Immature natural killer cell (primary cell): ENCODE data around the gene MAEL. TPM values are rescaled to one million over a fixed set of nuclear protein-coding genes. Genes with fewer than 3 reads are reported as not detected.
A peak's percentile ranks its signal among the peaks of the same experiment; 100 is the strongest.

Experiments used
- DNase-seq, 3 donors: peaks; one replicate each; pipeline ENCODE4 v3.0.0; 2022; ENCODE audit warnings: mixed read lengths in 1 of 3
- H3K27ac Mint-ChIP-seq, 6 donors: one replicate each; pipeline ENCODE4 v1.8.0; 2020; ENCODE audit warnings: mixed read lengths in 6 of 6, mild to moderate bottlenecking in 5 of 6, inconsistent platforms in 4 of 6, moderate library complexity in 3 of 6
- H3K27me3 Mint-ChIP-seq, 3 donors: one replicate each; pipeline ENCODE4 v1.8.0; 2020 to 2021; ENCODE audit warnings: low read depth in 3 of 3, mild to moderate bottlenecking in 3 of 3, mixed read lengths in 3 of 3, moderate library complexity in 3 of 3, inconsistent platforms in 1 of 3
- H3K36me3 Mint-ChIP-seq, 3 donors: one replicate each; pipeline ENCODE4 v1.8.0; 2020; ENCODE audit warnings: mixed read lengths in 3 of 3, inconsistent platforms in 2 of 3, mild to moderate bottlenecking in 2 of 3
- H3K4me1 Mint-ChIP-seq, 2 donors: one replicate each; pipeline ENCODE4 v1.8.0; 2020; ENCODE audit warnings: inconsistent platforms in 2 of 2, mild to moderate bottlenecking in 2 of 2, mixed read lengths in 2 of 2, moderate library complexity in 1 of 2
- H3K4me3 Mint-ChIP-seq, 5 donors: one replicate each; pipeline ENCODE4 v1.8.0; 2020; ENCODE audit warnings: mild to moderate bottlenecking in 5 of 5, mixed read lengths in 5 of 5, inconsistent platforms in 3 of 5, moderate library complexity in 3 of 5
- H3K9me3 Mint-ChIP-seq, 6 donors: one replicate each; pipeline ENCODE4 v1.8.0; 2020; ENCODE audit warnings: mild to moderate bottlenecking in 6 of 6, mixed read lengths in 6 of 6, inconsistent platforms in 4 of 6, moderate library complexity in 3 of 6
- polyA plus RNA-seq, 3 donors: library from polyadenylated mRNA; unstranded; fragments of 300-500 nt; fragmentation: Illumina TruSeq; gene quantifications; one replicate each; pipeline ENCODE4 v1.2.3, GENCODE V29; 2021

Gene MAEL
- polyA plus RNA-seq, 3 donors from 2014 or later: not detected

GRCh38 chr1:167054531-167054930 lies 65.5 kb downstream of the MAEL start:
- H3K36me3 Mint-ChIP-seq: peaks cover 4 to 12% (median 9%) of the 10 kb centered on the region in 3 donors
- no peaks in the 10 kb centered on the region for H3K9me3 Mint-ChIP-seq
- H3K4me1 Mint-ChIP-seq: peaks cover 22 to 30% of the 10 kb centered on the region in 2 donors
- DNase-seq: no peak
- H3K27me3 Mint-ChIP-seq: peaks cover 0 to 2% (median 0%) of the 10 kb centered on the region in 3 donors
- peak overlapping the region in 1 of 5 donors; percentile 49 for H3K4me3 Mint-ChIP-seq
- H3K27ac Mint-ChIP-seq: no peak overlapping the region

GRCh38 chr1:167054946-167055630 lies 66.0 kb downstream of the MAEL start:
- peak in 2 of 3 donors; percentile 27 to 32 for DNase-seq
- Mint-ChIP-seq H3K9me3 (no peaks in the 10 kb centered on the region), H3K27ac (peak overlapping the region in 1 of 6 donors; percentile 79), H3K27me3 (peaks cover 0 to 2% (median 0%) of the 10 kb centered on the region in 3 donors), H3K36me3 (peaks cover 4 to 12% (median 9%) of the 10 kb centered on the region in 3 donors), H3K4me1 (peaks cover 22 to 30% of the 10 kb centered on the region in 2 donors), H3K4me3 (peak overlapping the region in 1 of 5 donors; percentile 49)

GRCh38 chr1:167056529-167057231 lies 67.6 kb downstream of the MAEL start:
- peaks cover 4 to 10% (median 6%) of the 10 kb centered on the region in 3 donors for H3K36me3 Mint-ChIP-seq
- H3K27me3 Mint-ChIP-seq: no peaks in the 10 kb centered on the region
- no peaks in the 10 kb centered on the region for H3K9me3 Mint-ChIP-seq
- no peak overlapping the region for H3K4me3 Mint-ChIP-seq
- H3K27ac Mint-ChIP-seq: no peak overlapping the region
- no peak for DNase-seq
- peaks cover 22 to 30% of the 10 kb centered on the region in 2 donors for H3K4me1 Mint-ChIP-seq

GRCh38 chr1:167057241-167057688 lies 68.2 kb downstream of the MAEL start:
- no peak for DNase-seq
- Mint-ChIP-seq H3K27me3 (no peaks in the 10 kb centered on the region), H3K9me3 (no peaks in the 10 kb centered on the region), H3K36me3 (peaks cover under 1 to 4% (median 4%) of the 10 kb centered on the region in 3 donors), H3K4me3 (no peak overlapping the region), H3K4me1 (peaks cover 22 to 30% of the 10 kb centered on the region in 2 donors), H3K27ac (no peak overlapping the region)

- H3K9me3 Mint-ChIP-seq: no peaks in the 10 kb centered on the region
- H3K27ac Mint-ChIP-seq: peak overlapping the region in 1 of 6 donors; percentile 51
- H3K36me3 Mint-ChIP-seq: peaks cover 0 to 5% (median 3%) of the 10 kb centered on the region in 3 donors
- peaks cover 22 to 23% of the 10 kb centered on the region in 2 donors for H3K4me1 Mint-ChIP-seq
- H3K4me3 Mint-ChIP-seq: peak overlapping the region in 2 of 5 donors; percentile 46
- DNase-seq: peak; percentile 58 to 64 (median 61)
- H3K27me3 Mint-ChIP-seq: no peaks in the 10 kb centered on the region
These were observed 70.1 kb downstream of the MAEL start for GRCh38 chr1:167059045-167059808.

- Mint-ChIP-seq H3K36me3 (peaks cover 0 to 5% (median 3%) of the 10 kb centered on the region in 3 donors), H3K9me3 (no peaks in the 10 kb centered on the region), H3K27me3 (no peaks in the 10 kb centered on the region), H3K27ac (no peak overlapping the region), H3K4me1 (peaks cover 17 to 18% of the 10 kb centered on the region in 2 donors), H3K4me3 (no peak overlapping the region)
- DNase-seq: no peak
These were observed 70.7 kb downstream of the MAEL start for GRCh38 chr1:167059809-167060107.

- Mint-ChIP-seq H3K27ac (no peak overlapping the region), H3K4me1 (peaks cover 11 to 13% of the 10 kb centered on the region in 2 donors), H3K9me3 (no peaks in the 10 kb centered on the region), H3K36me3 (peaks cover 0 to 5% (median 3%) of the 10 kb centered on the region in 3 donors), H3K27me3 (no peaks in the 10 kb centered on the region), H3K4me3 (no peak overlapping the region)
- no peak for DNase-seq
These were observed 71.3 kb downstream of the MAEL start for GRCh38 chr1:167060141-167061072.

GRCh38 chr1:167061073-167061464 lies 72.0 kb downstream of the MAEL start:
- DNase-seq: no peak
- H3K36me3 Mint-ChIP-seq: peaks cover 0 to 5% (median 3%) of the 10 kb centered on the region in 3 donors
- no peaks in the 10 kb centered on the region for H3K9me3 Mint-ChIP-seq
- H3K4me1 Mint-ChIP-seq: peaks cover 6 to 8% of the 10 kb centered on the region in 2 donors
- H3K27ac Mint-ChIP-seq: peak overlapping the region in 1 of 6 donors; percentile 8
- H3K4me3 Mint-ChIP-seq: no peak overlapping the region
- no peaks in the 10 kb centered on the region for H3K27me3 Mint-ChIP-seq

GRCh38 chr1:167064621-167065020 lies 75.5 kb downstream of the MAEL start:
- Mint-ChIP-seq H3K4me1 (peaks cover 3 to 5% of the 10 kb centered on the region in 2 donors), H3K4me3 (no peak overlapping the region), H3K27ac (no peak overlapping the region), H3K9me3 (no peaks in the 10 kb centered on the region), H3K36me3 (peaks cover 0 to 5% (median 3%) of the 10 kb centered on the region in 3 donors), H3K27me3 (no peaks in the 10 kb centered on the region)
- no peak for DNase-seq

- DNase-seq: no peak
- Mint-ChIP-seq H3K36me3 (peaks cover 0 to 5% (median 3%) of the 10 kb centered on the region in 3 donors), H3K27me3 (no peaks in the 10 kb centered on the region), H3K4me3 (no peak overlapping the region), H3K4me1 (peaks cover 3 to 5% of the 10 kb centered on the region in 2 donors), H3K27ac (no peak overlapping the region), H3K9me3 (no peaks in the 10 kb centered on the region)
These were observed 76.4 kb downstream of the MAEL start for GRCh38 chr1:167065471-167065870.

GRCh38 chr1:167066333-167067122 lies 77.4 kb downstream of the MAEL start:
- Mint-ChIP-seq H3K36me3 (peaks cover 0 to 5% (median 3%) of the 10 kb centered on the region in 3 donors), H3K9me3 (no peaks in the 10 kb centered on the region), H3K4me1 (peaks cover 3 to 5% of the 10 kb centered on the region in 2 donors), H3K27ac (no peak overlapping the region), H3K27me3 (peaks cover 0 to 2% (median 0%) of the 10 kb centered on the region in 3 donors), H3K4me3 (peak overlapping the region in 4 of 5 donors; percentile 31 to 70 (median 52))
- DNase-seq: peak; percentile 75 to 78 (median 75)

- H3K36me3 Mint-ChIP-seq: peaks cover 0 to 2% (median 2%) of the 10 kb centered on the region in 3 donors
- no peak overlapping the region for H3K27ac Mint-ChIP-seq
These were observed 78.8 kb downstream of the MAEL start for GRCh38 chr1:167067904-167068303.

More at GRCh38 chr1:167067904-167068303, 78.8 kb downstream of the MAEL start:
- Mint-ChIP-seq H3K9me3 (no peaks in the 10 kb centered on the region), H3K27me3 (peaks cover 0 to 2% (median 0%) of the 10 kb centered on the region in 3 donors), H3K4me1 (peaks cover 3 to 5% of the 10 kb centered on the region in 2 donors), H3K4me3 (no peak overlapping the region)
- no peak for DNase-seq
